ENCODE measurements around the gene KANK3. TPM values are rescaled to one million over a fixed set of nuclear protein-coding genes. Genes with fewer than 3 reads are reported as not detected.
A peak's percentile ranks its signal among the peaks of the same experiment; 100 is the strongest.
"Not testable (repeated sequence)": the region's sequence is repeated elsewhere in the genome, so short reads cannot be mapped to it uniquely, and the experiment has no call there.

Gene KANK3
- total and polyA plus RNA-seq, 9 of the 15 experiments (the other 6 are each of a cell fraction or from before 2014, with no cell fraction given) = 0.03 to 0.40 (median 0.08) TPM; not detected in 6

GRCh38 chr19:8385103-8385502 is 42.0 kb upstream of the KANK3 start:
- H3K27me3 ChIP-seq (ENCODE audit: control insufficient read depth in 2 of 2, insufficient read depth in 2 of 2, low read length in 2 of 2); ATAC-seq; H3K4me1 ChIP-seq (replicated peaks in 1 of 2; ENCODE audit: control insufficient read depth in 2 of 2, insufficient read depth in 2 of 2, low read length in 2 of 2); H3K79me2 ChIP-seq (ENCODE audit: control insufficient read depth, insufficient read depth, low read length); FAIRE-seq; H2AFZ ChIP-seq (ENCODE audit: low read depth, low read length); H3K4me3 ChIP-seq; H3K36me3 ChIP-seq (ENCODE audit: control insufficient read depth, insufficient read depth, low read length); in situ Hi-C loops (cut with MboI); DNase-seq (ENCODE audit: extremely low read depth in 1 of 4, low spot score in 3 of 4); H3K9me3 ChIP-seq (replicated peaks; ENCODE audit: control insufficient read depth, insufficient read depth, low read depth, low read length); H3K9ac ChIP-seq (ENCODE audit: insufficient read depth in 1 of 2, low read depth in 2 of 2, low read length in 2 of 2); POLR2A ChIA-PET; intact Hi-C loops (cut with micrococcal nuclease); H3K9me1 ChIP-seq (ENCODE audit: control insufficient read depth, insufficient read depth, low read length); H3K4me2 ChIP-seq (ENCODE audit: insufficient read depth, low read length); H3K27ac ChIP-seq (ENCODE audit: extremely low read depth, low read depth, low read length); BruUV-seq (replicated peaks); H4K20me1 ChIP-seq (replicated peaks; ENCODE audit: control insufficient read depth, insufficient read depth, low read length); TF ChIP-seq PBX2 (CRISPR knock-in tag; IDR thresholded peaks at IDR 0.05; ENCODE audit: low read depth): not testable (repeated sequence)
- TF ChIP-seq PBX2 (tag; conservative IDR thresholded peaks at IDR 0.05; ENCODE audit: low read depth) = peak; percentile 58
- peak; percentile 65 for TF ChIP-seq MEIS2 (IDR thresholded peaks at IDR 0.05; ENCODE audit: partially characterized antibody)
- WGBS (ENCODE audit: insufficient coverage, low coverage, missing lambda C conversion rate) = 40% methylated on average over 2 of the region's 2 CpGs
- CTCF ChIA-PET (ENCODE audit: low intra/inter-chr PET ratio) = interaction anchor here (0.6 kb wide), 1 partner anchor 13 kb away, joined by 4 read pairs; no protein-coding TSS in a partner anchor

All from K562 (cell line).